Measurements from ENCODE around the gene GAS7.

Gene GAS7

GRCh38 chr17:9958586-9959281, 239.7 kb downstream of the GAS7 start:
- TF ChIP-seq, protein P1, sequence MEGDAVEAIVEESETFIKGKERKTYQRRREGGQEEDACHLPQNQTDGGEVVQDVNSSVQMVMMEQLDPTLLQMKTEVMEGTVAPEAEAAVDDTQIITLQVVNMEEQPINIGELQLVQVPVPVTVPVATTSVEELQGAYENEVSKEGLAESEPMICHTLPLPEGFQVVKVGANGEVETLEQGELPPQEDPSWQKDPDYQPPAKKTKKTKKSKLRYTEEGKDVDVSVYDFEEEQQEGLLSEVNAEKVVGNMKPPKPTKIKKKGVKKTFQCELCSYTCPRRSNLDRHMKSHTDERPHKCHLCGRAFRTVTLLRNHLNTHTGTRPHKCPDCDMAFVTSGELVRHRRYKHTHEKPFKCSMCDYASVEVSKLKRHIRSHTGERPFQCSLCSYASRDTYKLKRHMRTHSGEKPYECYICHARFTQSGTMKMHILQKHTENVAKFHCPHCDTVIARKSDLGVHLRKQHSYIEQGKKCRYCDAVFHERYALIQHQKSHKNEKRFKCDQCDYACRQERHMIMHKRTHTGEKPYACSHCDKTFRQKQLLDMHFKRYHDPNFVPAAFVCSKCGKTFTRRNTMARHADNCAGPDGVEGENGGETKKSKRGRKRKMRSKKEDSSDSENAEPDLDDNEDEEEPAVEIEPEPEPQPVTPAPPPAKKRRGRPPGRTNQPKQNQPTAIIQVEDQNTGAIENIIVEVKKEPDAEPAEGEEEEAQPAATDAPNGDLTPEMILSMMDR (IDR thresholded peaks at IDR 0.05; ENCODE audit: insufficient read depth, low read depth, low read length, missing control alignments): no peak
- no peak for DNase-seq (ENCODE audit: low read depth)
- H3K4me3 ChIP-seq (ENCODE audit: low read length): no peak overlapping the region

- TF ChIP-seq, protein P1 (IDR thresholded peaks at IDR 0.05; ENCODE audit: insufficient read depth, low read depth, low read length, missing control alignments): no peak
- H3K4me3 ChIP-seq (ENCODE audit: low read length): no peak overlapping the region
- no peak for DNase-seq (ENCODE audit: low read depth)
Measured at GRCh38 chr17:9957244-9957643, 241.2 kb downstream of the GAS7 start.

GRCh38 chr17:9956474-9957131, 241.8 kb downstream of the GAS7 start:
- no peak overlapping the region for H3K4me3 ChIP-seq (ENCODE audit: low read length)
- no peak for DNase-seq (ENCODE audit: low read depth)
- TF ChIP-seq, protein P1 (IDR thresholded peaks at IDR 0.05; ENCODE audit: insufficient read depth, low read depth, low read length, missing control alignments): no peak

DNA sequence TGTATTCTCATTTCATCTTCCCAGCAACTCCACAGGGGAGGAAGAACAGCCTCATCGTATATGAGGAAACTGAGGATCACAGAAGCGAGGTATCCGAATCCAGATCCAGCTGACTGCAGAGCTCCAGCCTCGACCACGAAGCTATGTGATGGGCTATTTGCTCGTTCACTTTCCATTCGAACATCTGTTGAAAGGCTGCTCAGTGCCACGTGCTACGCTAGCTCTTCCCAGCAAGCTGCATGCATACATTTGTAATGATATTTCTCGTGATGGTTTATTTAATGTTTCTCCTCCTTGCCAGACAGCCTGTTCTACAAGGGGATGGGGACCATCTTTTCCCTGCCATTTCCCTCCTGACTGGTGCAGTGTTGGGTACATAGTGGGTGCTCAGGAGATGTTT, 244.9 kb downstream of the GAS7 start:
- TF ChIP-seq, protein P1 (IDR thresholded peaks at IDR 0.05; ENCODE audit: insufficient read depth, low read depth, low read length, missing control alignments): no peak
- DNase-seq (ENCODE audit: low read depth): no peak
- no peak overlapping the region for H3K4me3 ChIP-seq (ENCODE audit: low read length)

DNA sequence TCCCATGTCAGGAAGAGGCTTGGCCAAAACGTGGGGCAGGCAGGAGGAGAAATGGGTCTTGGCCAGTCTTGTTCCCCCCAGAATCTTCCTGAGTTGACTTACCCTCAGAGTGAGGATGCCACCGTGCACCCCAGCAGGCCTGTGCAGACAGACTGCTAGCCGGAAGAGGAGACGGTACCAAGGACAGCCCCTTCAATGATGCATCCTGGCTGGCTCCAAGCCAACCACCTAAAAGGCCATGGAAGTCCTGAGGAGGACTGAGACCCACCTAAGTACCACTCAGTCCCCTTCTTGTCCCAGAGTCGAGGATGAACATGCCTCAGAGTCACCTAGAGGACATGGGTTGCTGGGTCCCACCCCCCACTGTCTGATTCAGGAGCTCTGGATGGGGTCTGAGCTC, 246.6 kb downstream of the GAS7 start:
- TF ChIP-seq, protein P1 (IDR thresholded peaks at IDR 0.05; ENCODE audit: insufficient read depth, low read depth, low read length, missing control alignments): no peak
- no peak for DNase-seq (ENCODE audit: low read depth)
- H3K4me3 ChIP-seq (ENCODE audit: low read length): no peak overlapping the region

- TF ChIP-seq, protein P1 (IDR thresholded peaks at IDR 0.05; ENCODE audit: insufficient read depth, low read depth, low read length, missing control alignments): no peak
- DNase-seq (ENCODE audit: low read depth): no peak
- no peak overlapping the region for H3K4me3 ChIP-seq (ENCODE audit: low read length)
Measured at GRCh38 chr17:9948928-9949327, 249.5 kb downstream of the GAS7 start.
